Ishikawa (cell line): Measurements from ENCODE around the gene INSIG1.

Experiments
- NFIC ChIP-seq: IDR thresholded peaks from 2 replicates; pipeline ENCODE4 v1.6.1; 2012
- TEAD4 ChIP-seq: IDR thresholded peaks from 2 replicates; pipeline ENCODE4 v1.6.1; 2012

DNA sequence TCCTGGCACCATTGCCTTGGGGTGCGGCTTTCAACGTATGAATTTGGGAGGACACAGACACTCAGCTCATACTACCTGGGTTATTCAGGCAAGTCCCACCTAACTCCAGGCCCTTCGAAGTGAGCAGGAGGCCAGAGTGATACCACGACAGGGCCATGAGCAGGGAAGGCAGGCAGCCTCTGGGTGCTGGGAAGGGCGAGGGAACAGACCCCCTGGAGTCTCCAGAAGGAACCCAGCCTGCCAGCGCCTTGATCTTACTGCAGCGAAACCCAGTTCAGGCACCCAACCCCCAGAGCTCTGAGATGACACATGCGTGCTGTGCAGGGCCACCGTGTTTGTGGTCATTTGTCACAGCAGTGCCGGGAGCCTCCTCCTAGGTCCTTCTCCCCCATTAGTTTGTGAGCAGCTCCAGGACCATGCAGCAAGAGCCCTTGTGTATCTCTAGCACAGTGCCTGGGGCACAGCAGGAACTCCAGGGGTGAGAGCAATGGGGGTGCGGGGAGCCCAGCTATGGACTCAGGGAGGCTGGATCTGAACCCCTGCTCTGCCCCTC is 7.7 kb upstream of the INSIG1 start:
- no peak for TF ChIP-seq NFIC
- no peak for TF ChIP-seq TEAD4
